ENCODE results near the gene EMC1.

Gene EMC1

GRCh38 chr1:19213580-19213979 lies 37.7 kb downstream of the EMC1 start:
- DNase-seq: no peak

GRCh38 chr1:19212167-19212566 lies 39.2 kb downstream of the EMC1 start:
- no peak for DNase-seq

- no peak for DNase-seq
These were observed 40.4 kb downstream of the EMC1 start for GRCh38 chr1:19210772-19211549.

GRCh38 chr1:19209990-19210771 lies 41.1 kb downstream of the EMC1 start, which contains the start of gene UBR4:
Gene UBR4 (minus strand): TSS chr1:19210266. CDS start chr1:19210248, 18 bp downstream.
- peak; percentile 93 to 96 (median 95) for DNase-seq

GRCh38 chr1:19209439-19209989 lies 41.8 kb downstream of the EMC1 start:
- DNase-seq: peak in 4 of 6 experiments; percentile 37 to 52 (median 40)

GRCh38 chr1:19208710-19209438 lies 42.5 kb downstream of the EMC1 start:
- DNase-seq: no peak

GRCh38 chr1:19206947-19207346 lies 44.4 kb downstream of the EMC1 start:
- DNase-seq: no peak

- DNase-seq: no peak
These were observed 45.5 kb downstream of the EMC1 start for GRCh38 chr1:19205845-19206244.

GRCh38 chr1:19205403-19205802 lies 45.9 kb downstream of the EMC1 start:
- DNase-seq: no peak

GRCh38 chr1:19204446-19205266 lies 46.7 kb downstream of the EMC1 start:
- no peak for DNase-seq

GRCh38 chr1:19203440-19203839 lies 47.9 kb downstream of the EMC1 start:
- DNase-seq: no peak

- DNase-seq: peak in 2 of 6 experiments; percentile 3 to 4
These were observed 48.9 kb downstream of the EMC1 start for GRCh38 chr1:19202396-19202795.

GRCh38 chr1:19199969-19200604 lies 51.2 kb downstream of the EMC1 start:
- no peak for DNase-seq

- no peak for DNase-seq
These were observed 51.9 kb downstream of the EMC1 start for GRCh38 chr1:19199329-19199968.

- DNase-seq: no peak
These were observed 52.5 kb downstream of the EMC1 start for GRCh38 chr1:19198820-19199219.

GRCh38 chr1:19197845-19198244 lies 53.5 kb downstream of the EMC1 start:
- DNase-seq: no peak

GRCh38 chr1:19196331-19196730 lies 55.0 kb downstream of the EMC1 start:
- DNase-seq: no peak

- no peak for DNase-seq
These were observed 58.3 kb downstream of the EMC1 start for GRCh38 chr1:19193004-19193403.

GRCh38 chr1:19191811-19192210 lies 59.5 kb downstream of the EMC1 start:
- DNase-seq: no peak

GRCh38 chr1:19190468-19190867 lies 60.9 kb downstream of the EMC1 start:
- no peak for DNase-seq

- no peak for DNase-seq
These were observed 62.1 kb downstream of the EMC1 start for GRCh38 chr1:19189270-19189669.
